ENCODE measurements around the gene CRB3. TPM values are rescaled to one million over a fixed set of nuclear protein-coding genes. Genes with fewer than 3 reads are reported as not detected.
A peak's percentile ranks its signal among the peaks of the same experiment; 100 is the strongest.

The CRB3 gene
- total and polyA plus RNA-seq, 11 donors: 0.28 to 1.6 (median 0.46) TPM; not detected in 7

- DNase-seq (no peak), ATAC-seq (no peak)
- Histone ChIP-seq H3K27me3 (no peaks in the 10 kb centered on the region), H3K27ac (no peak overlapping the region), H3K36me3 (peaks cover 0 to 84% (median 80%) of the 10 kb centered on the region in 9 donors), H3K4me1 (peaks cover 0 to 19% (median 2%) of the 10 kb centered on the region in 12 donors), H3K9me3 (no peaks in the 10 kb centered on the region), H3K4me3 (no peak overlapping the region)
- TF ChIP-seq POLR2A (IDR thresholded peaks at IDR 0.05) (no peak), CTCF (IDR thresholded peaks at IDR 0.05) (no peak)
- 92 to 94% (median 93%) methylated on average over 22 to 29 of the region's 29 CpGs for WGBS, 4 donors
- intact Hi-C loops (cut with DNase I): loop anchor here in 1 of 10 donors (10.0 kb wide), 1 partner anchor 212 kb away; no protein-coding TSS in a partner anchor
These were observed 47.2 kb upstream of the CRB3 start for GRCh38 chr19:6416658-6417405.

- DNase-seq (no peak), ATAC-seq (peak in 3 of 4 donors; percentile 51 to 69 (median 54))
- Histone ChIP-seq H3K9me3 (no peaks in the 10 kb centered on the region), H3K27me3 (no peaks in the 10 kb centered on the region), H3K4me3 (no peak overlapping the region), H3K36me3 (peaks cover 0 to 90% (median 81%) of the 10 kb centered on the region in 9 donors), H3K27ac (no peak overlapping the region), H3K4me1 (peaks cover 0 to 25% (median 10%) of the 10 kb centered on the region in 12 donors)
- TF ChIP-seq POLR2A (IDR thresholded peaks at IDR 0.05) (no peak), CTCF (IDR thresholded peaks at IDR 0.05) (peak in 10 of 12 donors; percentile 14 to 60 (median 32))
- WGBS, 4 donors: 67 to 75% (median 73%) methylated on average over 26 to 33 of the region's 33 CpGs
- intact Hi-C loops (cut with DNase I): loop anchor here in 1 of 10 donors (10.0 kb wide), 1 partner anchor 213 kb away; no protein-coding TSS in a partner anchor
These were observed 46.1 kb upstream of the CRB3 start for GRCh38 chr19:6417713-6418561.

- Histone ChIP-seq H3K4me3 (no peak overlapping the region), H3K9me3 (no peaks in the 10 kb centered on the region), H3K4me1 (peaks cover 0 to 30% (median 16%) of the 10 kb centered on the region in 12 donors), H3K27ac (no peak overlapping the region), H3K36me3 (peaks cover 0 to 87% (median 81%) of the 10 kb centered on the region in 9 donors), H3K27me3 (no peaks in the 10 kb centered on the region)
- TF ChIP-seq CTCF (IDR thresholded peaks at IDR 0.05): no peak
- no peak for TF ChIP-seq POLR2A (IDR thresholded peaks at IDR 0.05)
- ATAC-seq: no peak
- WGBS, 4 donors: 92 to 99% (median 94%) methylated on average over 7 to 19 of the region's 19 CpGs
- intact Hi-C loops (cut with DNase I): loop anchor here in 1 of 10 donors (10.0 kb wide), 1 partner anchor 214 kb away; no protein-coding TSS in a partner anchor
- DNase-seq: no peak
These were observed 45.5 kb upstream of the CRB3 start for GRCh38 chr19:6418562-6418932.
